Measurements from ENCODE around the gene PAPLN.

PAPLN gene

DNA sequence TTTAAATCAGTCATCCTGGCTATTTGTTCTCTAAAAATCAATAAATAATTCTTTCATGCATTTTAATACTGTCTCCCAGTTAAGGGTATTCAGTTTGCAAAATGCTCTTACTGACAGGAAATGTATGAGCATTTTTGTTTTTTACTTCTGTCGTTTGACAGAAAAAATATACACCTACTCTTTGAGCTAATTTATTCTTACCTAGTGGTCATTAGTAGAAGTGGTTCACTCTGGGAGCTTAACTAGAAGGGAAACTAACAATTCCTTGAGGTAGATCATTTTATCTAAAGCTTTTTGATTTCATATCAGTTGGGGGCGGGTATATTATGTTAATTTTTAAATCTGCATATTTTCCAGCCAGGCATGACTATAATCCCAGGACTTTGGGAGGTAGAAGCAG, 33.8 kb upstream of the PAPLN start:
- DNase-seq (ENCODE audit: low read depth), result no peak
- no peak overlapping the region for H3K4me3 ChIP-seq (ENCODE audit: low read length)
- TF ChIP-seq, protein P1, sequence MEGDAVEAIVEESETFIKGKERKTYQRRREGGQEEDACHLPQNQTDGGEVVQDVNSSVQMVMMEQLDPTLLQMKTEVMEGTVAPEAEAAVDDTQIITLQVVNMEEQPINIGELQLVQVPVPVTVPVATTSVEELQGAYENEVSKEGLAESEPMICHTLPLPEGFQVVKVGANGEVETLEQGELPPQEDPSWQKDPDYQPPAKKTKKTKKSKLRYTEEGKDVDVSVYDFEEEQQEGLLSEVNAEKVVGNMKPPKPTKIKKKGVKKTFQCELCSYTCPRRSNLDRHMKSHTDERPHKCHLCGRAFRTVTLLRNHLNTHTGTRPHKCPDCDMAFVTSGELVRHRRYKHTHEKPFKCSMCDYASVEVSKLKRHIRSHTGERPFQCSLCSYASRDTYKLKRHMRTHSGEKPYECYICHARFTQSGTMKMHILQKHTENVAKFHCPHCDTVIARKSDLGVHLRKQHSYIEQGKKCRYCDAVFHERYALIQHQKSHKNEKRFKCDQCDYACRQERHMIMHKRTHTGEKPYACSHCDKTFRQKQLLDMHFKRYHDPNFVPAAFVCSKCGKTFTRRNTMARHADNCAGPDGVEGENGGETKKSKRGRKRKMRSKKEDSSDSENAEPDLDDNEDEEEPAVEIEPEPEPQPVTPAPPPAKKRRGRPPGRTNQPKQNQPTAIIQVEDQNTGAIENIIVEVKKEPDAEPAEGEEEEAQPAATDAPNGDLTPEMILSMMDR (IDR thresholded peaks at IDR 0.05; ENCODE audit: insufficient read depth, low read depth, low read length, missing control alignments), result no peak

DNA sequence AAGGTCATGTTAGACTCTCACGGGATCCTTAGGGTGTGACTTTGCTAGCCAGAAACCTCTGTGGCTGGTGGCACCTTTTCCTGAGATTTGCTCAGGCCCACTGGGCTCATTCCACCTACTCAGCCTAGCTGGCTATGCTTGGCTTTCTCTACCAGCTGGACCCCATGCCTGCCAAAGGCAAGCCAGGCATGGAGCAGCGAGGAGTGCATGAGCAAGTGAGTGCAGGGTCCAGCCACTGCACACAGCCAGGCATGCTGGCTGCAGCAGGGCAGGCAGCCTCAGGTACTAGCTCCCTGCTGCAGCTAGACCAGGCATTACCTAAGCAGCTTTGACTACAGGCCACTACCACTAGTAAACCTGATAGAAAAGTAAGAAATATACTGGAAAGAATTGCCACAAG, 29.7 kb upstream of the PAPLN start:
- no peak for DNase-seq (ENCODE audit: low read depth)
- TF ChIP-seq, protein P1 (IDR thresholded peaks at IDR 0.05; ENCODE audit: insufficient read depth, low read depth, low read length, missing control alignments), result no peak
- no peak overlapping the region for H3K4me3 ChIP-seq (ENCODE audit: low read length)

DNA sequence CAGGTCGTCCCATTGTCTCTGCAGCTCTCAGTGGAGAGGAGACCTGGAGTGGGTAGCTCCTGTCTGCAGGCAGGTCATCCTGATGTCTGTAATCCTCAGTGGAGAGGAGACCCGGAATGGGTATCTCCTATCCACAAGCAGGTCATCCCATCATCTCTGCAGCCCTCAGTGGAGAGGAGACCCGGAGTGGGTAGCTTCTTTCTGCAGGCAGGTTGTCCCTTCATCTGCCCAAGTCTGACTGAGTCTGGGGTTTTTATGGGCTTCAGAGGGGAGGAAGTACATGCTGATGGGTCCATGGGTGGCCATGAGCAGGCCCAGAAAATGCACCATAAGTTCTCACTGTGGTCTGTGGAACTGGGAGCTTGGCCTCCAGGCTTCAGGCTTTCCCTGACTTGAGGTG, 28.9 kb upstream of the PAPLN start:
- TF ChIP-seq, protein P1 (IDR thresholded peaks at IDR 0.05; ENCODE audit: insufficient read depth, low read depth, low read length, missing control alignments), result no peak
- H3K4me3 ChIP-seq (ENCODE audit: low read length), result no peak overlapping the region
- DNase-seq (ENCODE audit: low read depth), result no peak

DNA sequence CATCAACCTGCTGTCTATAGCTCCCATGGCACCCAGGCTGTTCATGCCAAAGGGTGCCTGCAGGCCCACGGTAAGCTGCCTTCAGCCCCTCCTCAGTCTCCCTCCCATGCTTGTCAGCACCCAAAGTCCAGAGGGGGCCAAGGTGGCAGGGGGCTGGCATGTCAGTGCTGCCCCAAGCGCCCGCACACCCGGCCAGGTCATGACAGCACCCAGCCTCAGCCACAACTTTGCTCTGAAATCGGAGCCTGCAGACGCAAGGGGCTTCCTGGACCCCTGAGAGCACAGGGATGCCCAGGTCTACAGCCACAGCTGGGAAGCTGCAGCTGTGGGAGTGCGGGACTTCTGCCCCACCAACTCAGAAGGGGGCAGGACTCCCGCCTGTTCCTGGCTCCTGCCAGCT, 28.5 kb upstream of the PAPLN start:
- TF ChIP-seq, protein P1 (IDR thresholded peaks at IDR 0.05; ENCODE audit: insufficient read depth, low read depth, low read length, missing control alignments), result no peak
- no peak overlapping the region for H3K4me3 ChIP-seq (ENCODE audit: low read length)
- DNase-seq (ENCODE audit: low read depth), result no peak

DNA sequence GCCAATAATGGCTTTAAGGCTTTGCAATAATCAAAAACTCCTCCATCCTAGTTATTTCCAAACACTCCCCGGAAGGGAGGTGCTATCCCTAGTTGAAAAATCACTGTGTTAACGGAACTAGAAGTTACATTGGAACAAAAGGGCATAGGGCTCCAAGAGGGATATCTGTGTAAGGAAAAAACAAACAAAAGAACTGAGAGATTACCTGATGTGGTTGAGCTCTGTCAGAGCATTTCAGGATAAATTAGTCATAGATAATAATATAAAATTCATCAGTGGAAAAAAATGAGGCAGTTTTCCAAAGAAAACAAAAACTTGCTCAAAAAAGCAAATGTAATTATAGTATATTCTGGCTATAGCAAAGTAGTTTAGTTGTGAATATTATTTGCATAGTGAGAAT, 27.4 kb upstream of the PAPLN start:
- TF ChIP-seq, protein P1 (IDR thresholded peaks at IDR 0.05; ENCODE audit: insufficient read depth, low read depth, low read length, missing control alignments), result no peak
- no peak overlapping the region for H3K4me3 ChIP-seq (ENCODE audit: low read length)
- peak; percentile 43 for DNase-seq (ENCODE audit: low read depth)

DNA sequence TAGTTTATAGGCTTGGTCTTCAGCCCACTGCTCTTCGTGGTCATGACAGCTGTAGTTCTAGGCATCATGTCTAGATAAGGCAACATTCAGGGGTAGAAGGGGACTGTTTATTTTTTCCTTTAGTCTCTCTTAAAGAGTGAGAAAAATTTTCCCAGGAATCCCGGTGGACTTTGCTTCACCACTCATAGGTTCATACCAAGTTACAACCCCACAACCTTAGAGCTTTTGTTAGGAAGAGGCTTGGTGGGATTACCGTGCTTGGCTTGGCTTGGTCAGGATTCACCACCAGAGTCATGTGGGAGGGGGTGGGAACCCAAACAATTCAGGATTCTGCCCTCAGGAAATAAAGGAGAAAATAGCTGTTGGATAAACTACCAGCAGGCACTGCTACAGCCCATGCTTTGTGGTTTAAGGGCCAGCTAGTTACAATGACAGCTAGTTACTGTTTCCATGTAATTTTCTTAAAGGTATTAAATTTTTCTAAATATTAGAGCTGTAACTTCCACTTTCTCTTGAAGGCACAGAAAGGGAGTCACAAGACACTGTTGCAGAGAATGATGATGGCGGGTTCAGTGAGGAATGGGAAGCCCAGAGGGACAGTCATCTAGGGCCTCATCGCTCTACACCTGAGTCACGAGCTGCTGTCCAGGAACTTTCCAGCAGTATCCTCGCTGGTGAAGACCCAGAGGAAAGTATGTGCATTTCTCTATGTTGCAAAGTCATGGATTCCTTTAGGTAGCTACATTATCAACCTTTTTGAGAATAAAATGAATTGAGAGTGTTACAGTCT, 25.9 kb upstream of the PAPLN start:
- TF ChIP-seq, protein P1 (IDR thresholded peaks at IDR 0.05; ENCODE audit: insufficient read depth, low read depth, low read length, missing control alignments), result no peak
- DNase-seq (ENCODE audit: low read depth), result no peak
- no peak overlapping the region for H3K4me3 ChIP-seq (ENCODE audit: low read length)

DNA sequence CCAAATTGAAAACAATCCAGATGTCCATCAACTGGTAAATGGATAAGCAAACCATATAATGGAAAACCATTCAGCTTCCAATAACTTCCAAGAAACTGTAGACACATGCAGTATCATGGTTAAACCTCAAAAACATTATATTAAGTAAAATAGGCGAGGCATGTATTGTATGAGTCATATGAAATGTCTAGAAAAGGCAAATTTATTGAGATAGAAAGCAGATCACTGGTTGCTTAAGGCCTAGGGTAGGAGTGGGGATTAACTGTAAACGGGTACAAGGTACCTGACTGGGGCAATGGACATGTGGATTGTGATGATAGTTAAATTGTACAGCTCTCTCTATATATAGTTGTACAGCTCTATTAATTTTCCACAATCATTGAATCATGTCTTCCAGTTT, 21.3 kb upstream of the PAPLN start:
- DNase-seq (ENCODE audit: low read depth), result no peak
- TF ChIP-seq, protein P1 (IDR thresholded peaks at IDR 0.05; ENCODE audit: insufficient read depth, low read depth, low read length, missing control alignments), result no peak
- no peak overlapping the region for H3K4me3 ChIP-seq (ENCODE audit: low read length)
